Femur (tissue), 1 donor: ENCODE results near the gene CLEC3B.

Experiments used
- DNase-seq: peaks from one replicate; pipeline ENCODE4 v3.0.0-alpha.2; 2017

Gene CLEC3B

DNA sequence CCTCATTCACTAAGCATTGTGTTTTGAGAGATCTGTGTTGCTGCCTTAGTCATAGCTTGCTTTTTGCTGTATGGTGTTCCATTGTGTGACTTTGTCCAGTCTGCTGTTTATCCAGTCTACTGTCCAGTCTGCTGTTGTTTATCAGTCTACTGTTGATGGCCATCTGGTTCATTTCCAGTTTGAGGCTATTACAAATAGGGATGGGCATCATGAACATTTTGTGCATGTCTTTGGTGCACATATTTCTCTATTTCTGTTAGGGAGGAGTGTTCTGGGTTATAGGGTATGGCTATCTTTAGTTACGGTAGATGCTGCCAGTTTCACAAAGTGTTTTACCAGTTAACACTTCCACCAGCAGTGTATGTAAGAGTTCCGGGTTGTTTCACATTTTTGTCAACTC lies 22.2 kb upstream of the CLEC3B start:
- no peak for DNase-seq

DNA sequence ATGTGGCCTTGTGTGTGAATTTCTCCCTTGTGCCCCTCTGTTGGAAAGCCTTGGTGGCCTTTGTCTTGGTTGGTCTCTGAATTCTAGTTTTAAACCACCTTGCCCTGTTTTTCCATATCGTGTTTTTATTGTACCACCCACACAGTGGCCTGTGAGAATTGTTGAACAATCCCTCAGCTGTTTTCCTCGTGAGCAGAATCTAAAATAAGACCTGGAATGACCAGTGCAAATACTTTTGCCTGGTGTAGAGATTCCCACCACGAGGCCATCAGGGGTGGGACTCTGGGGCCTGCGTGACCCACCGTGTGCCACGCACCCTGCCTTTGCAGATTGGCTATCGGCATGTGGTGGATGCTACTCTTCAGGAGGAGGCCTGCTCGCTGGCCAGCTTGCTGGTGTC lies 19.0 kb upstream of the CLEC3B start:
- no peak for DNase-seq

GRCh38 chr3:45008117-45008516 lies 18.0 kb upstream of the CLEC3B start:
- DNase-seq = no peak

DNA sequence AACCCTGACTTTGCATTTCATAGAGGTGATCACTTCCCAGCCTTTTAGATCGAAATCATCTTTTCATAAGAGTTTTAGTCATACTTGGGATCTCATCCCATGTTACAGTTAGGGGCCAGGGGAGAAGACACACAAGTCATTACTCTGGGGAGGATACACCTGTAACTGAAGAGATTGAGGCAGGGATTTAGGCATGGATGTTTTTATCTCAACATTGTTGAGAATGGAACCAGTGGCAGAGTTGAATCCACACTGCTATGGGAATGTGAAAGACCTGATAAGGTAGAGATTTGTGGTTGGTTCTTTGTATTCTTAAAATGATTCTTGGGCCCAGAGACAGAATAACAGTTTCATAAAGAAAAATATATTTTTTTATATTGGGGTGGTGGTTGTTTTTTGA lies 16.2 kb upstream of the CLEC3B start:
- DNase-seq = no peak

DNA sequence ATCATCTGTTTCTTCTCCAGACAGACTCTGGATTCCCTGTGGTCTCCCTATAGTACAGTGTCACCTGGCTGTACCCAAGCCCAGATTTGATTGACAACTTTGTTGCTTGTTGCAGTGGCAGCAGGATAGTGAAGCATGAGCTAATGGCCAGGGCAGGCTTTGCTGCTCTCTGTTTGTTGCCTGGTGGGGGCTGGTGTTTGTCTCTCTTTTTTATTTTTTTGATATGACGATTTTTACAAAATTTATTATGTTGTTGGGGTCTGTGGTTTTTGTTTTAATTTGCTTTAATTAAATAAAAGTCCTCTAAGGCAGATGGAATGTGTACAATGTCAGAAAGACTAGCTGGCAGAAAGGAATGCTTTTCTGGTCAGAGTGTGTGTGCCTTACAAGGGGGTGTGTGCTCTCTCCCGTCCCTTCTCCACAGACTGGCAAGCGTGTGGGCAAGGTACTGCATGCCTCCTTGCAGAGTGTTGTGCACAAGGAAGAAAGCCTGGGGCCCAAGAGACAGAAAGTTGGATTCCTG lies 15.2 kb upstream of the CLEC3B start:
- DNase-seq = no peak

- peak; percentile 62 for DNase-seq
These were observed 14.2 kb upstream of the CLEC3B start for GRCh38 chr3:45011756-45012508.

GRCh38 chr3:45012577-45012976 lies 13.5 kb upstream of the CLEC3B start:
- DNase-seq = no peak

- DNase-seq = no peak
These were observed 9.2 kb upstream of the CLEC3B start for GRCh38 chr3:45016916-45017315.

GRCh38 chr3:45017821-45018220 lies 8.3 kb upstream of the CLEC3B start:
- DNase-seq = peak; percentile 55

- no peak for DNase-seq
These were observed 5.6 kb upstream of the CLEC3B start for GRCh38 chr3:45020534-45020933.

DNA sequence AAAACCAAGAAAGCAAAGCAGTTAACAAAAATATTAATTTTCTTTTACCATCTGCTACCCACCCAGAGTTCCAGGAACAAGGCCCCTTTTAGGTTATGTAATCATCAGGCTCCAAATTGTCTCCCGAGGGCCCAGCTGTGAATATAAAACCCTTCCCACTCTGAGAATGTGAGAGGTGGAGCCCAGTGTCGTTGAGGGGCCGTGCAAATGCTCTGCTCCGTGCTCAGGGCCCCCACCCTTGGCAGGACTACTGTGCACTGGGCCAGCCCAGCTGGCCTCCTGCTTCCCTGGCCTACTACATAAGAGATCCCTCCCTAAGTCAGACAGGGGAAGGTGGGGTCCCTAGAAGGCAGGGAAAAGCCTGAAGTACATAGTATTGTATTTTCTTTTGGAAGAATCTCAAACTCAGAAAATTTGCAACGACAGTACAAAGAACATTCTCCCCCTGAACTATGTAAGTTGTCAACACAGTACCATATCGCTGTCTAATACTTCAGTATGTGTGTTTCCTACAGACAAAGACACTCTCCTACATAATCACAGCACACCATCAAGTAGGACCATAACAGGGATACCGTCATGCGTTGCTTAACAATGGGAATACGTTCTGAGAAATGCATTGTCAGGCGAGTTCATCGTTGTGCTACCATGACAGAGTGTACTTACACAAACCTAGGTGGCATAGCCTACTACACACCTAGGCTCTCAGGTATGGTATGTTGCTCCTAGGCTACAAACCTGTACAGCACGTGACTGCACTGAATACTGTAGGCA lies 4.4 kb upstream of the CLEC3B start:
- DNase-seq = peak; percentile 92

GRCh38 chr3:45023675-45024074 lies 2.4 kb upstream of the CLEC3B start:
- DNase-seq = no peak

DNA sequence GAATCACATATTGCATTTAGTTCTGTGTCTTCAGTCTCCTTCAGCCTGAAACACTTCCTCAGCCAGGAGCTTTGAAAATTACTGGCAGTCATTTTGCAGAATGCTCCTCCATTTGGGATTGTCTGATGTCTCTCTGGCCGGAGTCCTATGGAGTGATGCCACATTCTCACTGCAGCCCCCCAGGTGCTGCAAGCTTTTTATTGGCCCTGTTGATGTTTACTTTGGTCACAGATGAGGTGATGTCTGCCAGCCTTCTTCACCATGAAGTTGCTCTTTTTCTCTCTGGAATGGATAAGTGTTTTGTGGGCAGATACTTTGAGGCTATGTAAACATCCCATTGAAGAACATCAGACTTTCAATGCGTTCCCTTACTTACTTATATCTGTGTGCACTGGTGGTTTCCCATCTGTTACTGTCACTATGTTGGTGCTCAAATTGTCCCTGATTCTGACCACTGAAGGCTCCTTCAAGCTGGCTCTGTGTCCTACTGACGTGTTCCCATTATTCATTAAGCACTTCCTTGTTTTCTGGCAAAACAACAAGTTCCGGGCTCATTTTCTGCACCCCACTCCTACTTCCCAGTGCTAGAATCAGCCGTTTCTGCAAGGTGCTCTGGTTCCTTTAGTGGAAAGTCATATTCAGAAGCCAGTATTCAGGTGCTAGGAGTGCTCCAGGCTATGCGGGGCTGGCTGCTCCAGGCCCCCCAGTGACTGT lies 1.4 kb upstream of the CLEC3B start:
- peak; percentile 54 for DNase-seq

DNA sequence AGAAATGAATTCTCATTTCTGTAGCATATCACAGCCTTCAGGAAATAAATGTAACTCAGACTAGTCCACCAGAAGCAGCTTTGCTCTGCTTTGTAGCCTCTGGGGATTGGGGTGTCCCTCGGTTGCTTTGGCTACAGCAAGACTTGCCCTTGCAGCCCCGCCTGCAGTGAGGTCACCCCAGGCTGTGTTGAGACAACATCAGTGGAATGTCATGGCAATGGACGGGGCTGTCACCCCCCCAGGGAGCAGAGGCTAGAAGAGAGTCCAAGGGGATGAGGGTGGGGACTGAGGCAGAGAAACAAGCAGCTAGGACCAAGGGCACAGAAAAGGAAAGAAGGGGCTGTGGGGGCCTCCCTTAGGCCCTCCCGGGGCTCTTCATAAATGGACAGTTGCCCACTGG lies 854 bp downstream of the CLEC3B start:
- DNase-seq = peak; percentile 85

GRCh38 chr3:45027441-45027840 lies 1.3 kb downstream of the CLEC3B start:
- peak; percentile 53 for DNase-seq

- DNase-seq = no peak
These were observed 3.1 kb downstream of the CLEC3B start for GRCh38 chr3:45029216-45029615.

- DNase-seq = peak; percentile 58
These were observed 3.6 kb downstream of the CLEC3B start for GRCh38 chr3:45029661-45030060.

DNA sequence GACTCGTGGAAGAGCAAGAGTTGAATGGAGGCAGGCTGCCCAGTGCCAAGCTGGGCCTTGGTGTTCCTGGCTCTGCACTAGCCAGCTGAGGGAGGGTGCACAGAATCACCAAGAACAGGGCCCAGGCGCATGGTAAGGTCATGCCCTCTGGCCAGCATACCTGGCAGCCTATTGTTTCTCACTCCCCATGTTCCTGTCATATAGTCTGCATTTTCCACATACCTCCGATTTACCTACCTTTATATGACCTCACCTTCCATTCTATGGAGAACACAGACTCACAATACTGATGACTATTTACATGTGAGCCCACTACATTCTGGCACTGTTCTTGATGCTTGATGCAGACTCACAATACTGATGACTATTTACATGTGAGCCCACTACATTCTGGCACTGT lies 5.4 kb downstream of the CLEC3B start:
- no peak for DNase-seq

DNA sequence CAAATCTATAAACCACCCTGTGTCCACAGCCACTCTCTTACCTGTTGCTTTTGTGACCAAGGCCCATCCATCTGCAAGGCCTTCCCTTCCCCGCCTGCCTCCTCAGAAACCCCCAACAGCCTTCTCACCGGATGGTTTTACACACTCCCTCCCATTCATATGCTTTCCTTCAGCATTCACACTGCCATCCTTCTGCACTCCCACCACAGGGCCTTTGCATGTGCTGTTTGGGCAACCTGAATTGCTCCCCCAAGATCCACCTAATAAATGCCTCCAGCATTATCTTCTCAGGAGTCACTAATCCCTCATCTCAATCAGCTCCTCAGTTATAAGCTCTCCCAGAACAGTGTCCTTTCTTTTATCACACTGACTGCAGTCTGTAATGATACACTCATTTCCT lies 6.0 kb downstream of the CLEC3B start:
- no peak for DNase-seq

GRCh38 chr3:45033791-45034190 lies 7.7 kb downstream of the CLEC3B start:
- no peak for DNase-seq

DNA sequence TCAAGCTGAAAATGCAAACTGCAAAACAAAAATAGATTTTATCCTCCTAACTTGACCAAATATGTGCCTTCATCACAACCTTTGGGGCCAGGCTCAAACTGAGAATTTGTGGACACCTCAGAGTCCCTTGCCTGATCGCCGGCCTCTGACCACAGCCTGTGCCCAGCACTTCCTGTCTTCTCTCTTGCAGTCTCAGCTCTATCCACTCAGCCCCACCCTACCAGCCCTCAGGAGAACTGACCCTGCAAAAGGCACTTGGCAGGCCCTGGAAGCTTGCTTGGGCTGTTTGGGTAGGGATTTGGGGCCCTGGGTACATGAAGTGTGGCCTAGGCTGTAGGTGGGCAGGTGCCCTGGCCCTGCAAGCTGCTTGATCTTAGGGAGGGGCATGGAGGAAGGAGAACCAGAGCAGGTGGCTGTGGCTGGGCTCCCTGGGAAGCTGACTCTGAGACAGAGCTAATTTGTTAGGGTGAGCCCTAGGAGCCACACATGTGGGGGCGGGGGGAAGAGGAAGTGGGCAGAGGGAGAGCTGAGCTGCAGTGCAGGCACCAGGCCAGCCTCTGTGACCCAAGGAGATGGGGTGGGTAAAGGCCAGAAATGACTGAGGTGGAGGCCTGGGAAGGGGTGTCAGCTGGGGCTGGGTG lies 8.6 kb downstream of the CLEC3B start:
- DNase-seq = peak; percentile 65

DNA sequence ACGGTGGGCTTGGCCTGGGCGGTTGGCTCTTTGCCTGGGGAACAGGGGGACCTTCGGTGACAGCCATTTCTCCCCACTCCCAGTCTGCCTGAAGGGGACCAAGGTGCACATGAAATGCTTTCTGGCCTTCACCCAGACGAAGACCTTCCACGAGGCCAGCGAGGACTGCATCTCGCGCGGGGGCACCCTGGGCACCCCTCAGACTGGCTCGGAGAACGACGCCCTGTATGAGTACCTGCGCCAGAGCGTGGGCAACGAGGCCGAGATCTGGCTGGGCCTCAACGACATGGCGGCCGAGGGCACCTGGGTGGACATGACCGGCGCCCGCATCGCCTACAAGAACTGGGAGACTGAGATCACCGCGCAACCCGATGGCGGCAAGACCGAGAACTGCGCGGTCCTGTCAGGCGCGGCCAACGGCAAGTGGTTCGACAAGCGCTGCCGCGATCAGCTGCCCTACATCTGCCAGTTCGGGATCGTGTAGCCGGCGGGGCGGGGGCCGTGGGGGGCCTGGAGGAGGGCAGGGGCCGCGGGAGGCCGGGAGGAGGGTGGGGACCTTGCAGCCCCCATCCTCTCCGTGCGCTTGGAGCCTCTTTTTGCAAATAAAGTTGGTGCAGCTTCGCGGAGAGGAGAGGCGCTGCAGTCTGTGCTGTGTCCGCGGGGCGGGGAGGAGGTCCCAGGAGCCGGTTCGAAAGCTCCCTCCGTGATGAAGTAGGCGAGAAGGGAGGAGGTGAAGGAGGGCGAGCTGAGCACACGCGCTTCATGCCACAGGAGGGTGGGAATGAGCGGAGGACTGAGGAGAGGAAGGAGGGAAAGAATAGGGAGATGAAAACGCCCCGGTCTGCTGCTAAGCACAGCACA lies 9.6 kb downstream of the CLEC3B start:
- peak; percentile 61 for DNase-seq
